RWPE1 (cell line): ENCODE data around the gene FHOD3.

Experiments
- CTCF ChIA-PET: fragments of 350-600 bp; sonication (Branson Sonifier 250); formaldehyde crosslinking; extraction: SDS; loops from one replicate; lab custom pipeline; 2021; lab: Yijun Ruan, JAX
- POLR2A ChIA-PET: fragments of 400-600 bp; formaldehyde crosslinking; extraction: SDS; loops from one replicate; lab custom pipeline; 2020; ENCODE audit warnings: antibody characterized with exemption; ENCODE audit not compliant: low non-redundant PET; lab: Yijun Ruan, JAX
- DNase-seq: peaks from one replicate; pipeline ENCODE4 v3.0.0; 2012; ENCODE audit warnings: low spot score
- H3K27ac ChIP-seq: fragments of 450-650 bp; 2 replicates; pipeline ENCODE4 v1.5.1; 2017
- TF ChIP-seq, protein P1 (sequence below): fragments of 450-650 bp; conservative IDR thresholded peaks from 2 replicates; pipeline ENCODE4 v1.5.1; 2017; ENCODE audit warnings: low read depth, mild to moderate bottlenecking

The FHOD3 gene

DNA sequence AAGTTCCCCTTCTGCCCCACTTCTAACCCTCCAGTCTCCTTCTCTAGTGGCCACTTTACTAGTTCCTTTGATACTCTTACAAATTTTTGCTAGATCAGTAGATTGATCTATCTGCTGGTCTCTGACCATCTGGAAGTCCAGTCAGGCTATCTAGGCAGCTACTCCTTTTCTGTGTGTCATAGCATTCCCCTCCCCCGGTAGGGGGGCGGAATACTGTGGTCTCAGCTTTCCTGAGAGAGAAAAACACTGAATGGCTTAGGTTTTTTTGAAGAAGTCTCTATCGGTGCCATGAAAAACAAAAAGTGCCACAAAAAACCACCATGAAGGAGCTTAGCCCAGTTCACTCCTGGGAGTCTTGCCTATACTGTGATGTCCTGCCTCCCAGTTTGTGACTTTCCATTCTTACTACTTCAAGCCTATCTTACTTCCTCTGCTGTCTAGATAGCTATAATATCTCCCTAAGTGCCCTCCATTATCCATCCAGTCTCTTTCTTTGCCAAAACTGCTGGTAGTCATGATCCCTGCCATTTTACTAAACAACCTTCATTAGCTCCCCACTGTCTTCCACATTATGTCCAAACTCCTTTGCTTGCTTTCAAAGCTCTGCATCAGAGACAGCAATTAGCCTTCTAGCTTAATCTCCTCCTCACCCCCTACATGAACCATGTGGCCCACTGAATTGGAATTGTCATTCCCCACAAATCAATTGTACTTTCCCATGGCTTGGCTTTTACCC lies 501.4 kb downstream of the FHOD3 start:
- TF ChIP-seq, protein P1, sequence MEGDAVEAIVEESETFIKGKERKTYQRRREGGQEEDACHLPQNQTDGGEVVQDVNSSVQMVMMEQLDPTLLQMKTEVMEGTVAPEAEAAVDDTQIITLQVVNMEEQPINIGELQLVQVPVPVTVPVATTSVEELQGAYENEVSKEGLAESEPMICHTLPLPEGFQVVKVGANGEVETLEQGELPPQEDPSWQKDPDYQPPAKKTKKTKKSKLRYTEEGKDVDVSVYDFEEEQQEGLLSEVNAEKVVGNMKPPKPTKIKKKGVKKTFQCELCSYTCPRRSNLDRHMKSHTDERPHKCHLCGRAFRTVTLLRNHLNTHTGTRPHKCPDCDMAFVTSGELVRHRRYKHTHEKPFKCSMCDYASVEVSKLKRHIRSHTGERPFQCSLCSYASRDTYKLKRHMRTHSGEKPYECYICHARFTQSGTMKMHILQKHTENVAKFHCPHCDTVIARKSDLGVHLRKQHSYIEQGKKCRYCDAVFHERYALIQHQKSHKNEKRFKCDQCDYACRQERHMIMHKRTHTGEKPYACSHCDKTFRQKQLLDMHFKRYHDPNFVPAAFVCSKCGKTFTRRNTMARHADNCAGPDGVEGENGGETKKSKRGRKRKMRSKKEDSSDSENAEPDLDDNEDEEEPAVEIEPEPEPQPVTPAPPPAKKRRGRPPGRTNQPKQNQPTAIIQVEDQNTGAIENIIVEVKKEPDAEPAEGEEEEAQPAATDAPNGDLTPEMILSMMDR: no peak
- H3K27ac ChIP-seq: no peak overlapping the region
- DNase-seq: no peak
- ChIA-PET CTCF (no interaction called here), POLR2A (no interaction called here)

DNA sequence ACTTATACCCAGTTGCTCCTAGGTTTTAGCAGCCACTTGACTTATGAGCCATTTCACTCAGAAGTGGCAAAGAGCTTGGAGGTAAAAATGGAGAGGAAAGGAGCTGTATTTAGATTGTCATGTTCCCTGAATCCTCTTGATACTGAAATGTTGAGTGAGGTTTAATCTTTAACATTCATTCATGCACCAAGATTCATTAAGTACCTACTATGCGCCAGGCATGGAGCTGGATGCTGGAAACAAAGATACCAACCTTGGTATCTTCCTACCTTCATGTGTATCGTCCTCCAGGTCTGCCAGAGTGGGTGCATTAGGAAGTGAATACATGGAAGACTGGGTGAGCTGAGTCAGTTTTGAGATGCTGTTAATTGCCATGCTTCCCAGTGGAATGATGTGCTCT lies 507.6 kb downstream of the FHOD3 start:
- DNase-seq: no peak
- ChIA-PET POLR2A (no interaction called here), CTCF (no interaction called here)
- TF ChIP-seq, protein P1: no peak
- no peak overlapping the region for H3K27ac ChIP-seq

DNA sequence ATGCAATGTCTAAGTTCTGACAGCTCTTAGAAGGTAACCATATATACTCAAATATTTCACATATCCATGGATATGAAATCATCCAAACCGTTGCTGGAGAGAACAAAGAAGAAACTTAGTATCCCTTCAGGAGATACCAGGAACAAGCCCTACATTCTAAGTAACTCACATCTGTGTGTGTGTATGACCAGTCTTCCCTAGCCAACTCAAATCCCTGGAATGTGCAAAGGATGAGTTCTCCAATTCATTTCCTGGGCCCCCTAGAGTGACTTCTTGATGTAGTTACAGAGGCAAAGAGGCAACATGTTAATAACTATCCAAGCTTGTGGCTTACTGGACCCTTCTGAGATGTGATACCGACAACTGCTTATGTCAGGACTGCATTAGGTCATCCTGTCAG lies 511.2 kb downstream of the FHOD3 start:
- POLR2A ChIA-PET: no interaction called here
- CTCF ChIA-PET: interaction anchor here (0.6 to 0.7 kb wide), 2 partner anchors 689 to 713 kb away, joined by 3 to 4 read pairs; no protein-coding TSS in a partner anchor
- H3K27ac ChIP-seq: no peak overlapping the region
- TF ChIP-seq, protein P1: no peak
- no peak for DNase-seq

DNA sequence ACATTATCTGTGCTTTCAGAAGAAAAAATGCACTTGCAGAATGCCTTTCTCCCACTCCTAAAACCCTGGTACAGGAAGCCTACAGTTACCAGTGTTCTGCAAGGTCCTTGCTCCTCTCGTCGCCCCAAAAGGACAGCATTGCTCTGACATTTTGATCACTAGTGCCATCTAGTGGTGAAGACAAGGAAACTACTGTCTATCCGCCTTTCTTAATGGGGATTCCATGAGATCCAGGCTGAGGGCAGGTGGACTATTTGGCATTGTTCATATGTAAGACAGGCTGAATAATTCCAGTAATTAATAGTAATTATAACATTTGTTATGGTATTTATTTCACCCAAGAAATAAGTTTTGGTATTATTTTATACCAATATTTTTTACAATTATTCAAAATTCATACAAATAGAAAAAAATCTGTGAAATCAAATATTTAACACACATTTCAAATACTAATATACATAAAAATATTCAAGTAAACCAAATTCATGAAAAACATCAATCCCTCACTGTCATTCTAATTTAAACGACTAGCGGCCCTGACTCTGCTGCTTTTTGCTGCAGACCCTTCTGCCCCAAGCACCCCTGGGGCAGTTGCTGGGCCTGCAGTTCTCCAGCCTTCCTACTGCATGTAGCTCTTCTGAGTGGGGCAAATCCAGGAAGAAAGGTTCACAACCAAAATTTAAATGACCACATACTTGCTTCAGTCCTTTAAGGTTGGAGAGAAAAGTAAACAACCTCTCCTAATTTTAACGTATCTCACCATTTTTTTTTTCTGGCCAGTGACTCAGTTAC lies 512.3 kb downstream of the FHOD3 start:
- peak; percentile 53 for DNase-seq
- TF ChIP-seq, protein P1: peak; percentile 85
- ChIA-PET POLR2A (no interaction called here), CTCF (interaction anchor here (0.8 kb wide), 1 partner anchor 1050 kb away, joined by 4 read pairs; no protein-coding TSS in a partner anchor)
- no peak overlapping the region for H3K27ac ChIP-seq

DNA sequence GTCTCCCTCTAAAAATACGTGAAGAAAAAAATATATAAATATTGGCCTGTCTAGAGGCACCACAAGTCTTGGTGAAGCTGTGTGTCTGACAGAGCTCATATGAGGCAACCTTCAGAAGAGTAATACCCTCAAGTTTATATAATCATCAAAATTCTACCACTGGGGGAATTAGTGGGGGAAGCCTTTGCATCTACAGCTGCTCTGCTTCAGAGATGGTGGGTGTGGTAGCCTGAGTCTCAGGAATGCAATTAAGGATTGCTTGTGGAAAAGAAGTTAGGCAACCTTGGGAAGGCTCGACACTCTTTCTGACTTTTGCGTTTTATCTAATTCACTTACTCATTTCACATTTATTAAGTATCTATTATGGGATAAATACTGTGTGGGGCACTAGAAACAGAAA lies 513.9 kb downstream of the FHOD3 start:
- H3K27ac ChIP-seq: no peak overlapping the region
- DNase-seq: no peak
- ChIA-PET POLR2A (no interaction called here), CTCF (interaction anchor here (0.7 kb wide), 1 partner anchor 468 kb away, joined by 4 read pairs; no protein-coding TSS in a partner anchor)
- TF ChIP-seq, protein P1: no peak

DNA sequence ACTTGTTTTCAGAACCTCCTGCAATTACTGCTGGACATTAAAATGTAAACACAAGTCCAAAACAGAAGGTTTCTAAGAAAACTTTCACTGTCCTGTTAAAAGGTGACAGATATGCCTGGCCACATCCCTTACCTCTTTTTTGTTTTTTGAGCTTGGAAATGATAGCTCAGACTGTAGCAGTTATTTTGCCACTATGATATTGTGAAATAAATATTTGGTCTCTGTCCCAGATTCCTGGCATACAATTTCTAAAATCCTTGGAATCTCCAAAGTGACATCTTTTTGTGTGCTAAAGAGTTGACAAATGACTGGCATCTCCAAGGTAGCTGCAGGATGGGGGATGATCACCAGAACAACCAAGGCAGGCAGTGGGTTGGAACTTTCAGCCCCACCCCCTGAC lies 514.4 kb downstream of the FHOD3 start:
- POLR2A ChIA-PET: no interaction called here
- TF ChIP-seq, protein P1: no peak

More for the DNA sequence above, 514.4 kb downstream of the FHOD3 start:
- no peak overlapping the region for H3K27ac ChIP-seq
- CTCF ChIA-PET: no interaction called here
- DNase-seq: no peak
